Endothelial cell of umbilical vein (primary cell): ENCODE results near the gene OTOGL. TPM values are rescaled to one million over a fixed set of nuclear protein-coding genes. Genes with fewer than 3 reads are reported as not detected.

ENCODE experiments used
- BruUV-seq: library from RNA; stranded (reverse); fragments of 400-500 nt; replicated peaks from 2 replicates; lab custom pipeline; 2021; lab: Mats Ljungman, UMichigan
- CTCF ChIA-PET: fragments of 300-600, 350-600 bp; sonication (Branson Sonifier 250); formaldehyde crosslinking; loops from one replicate; lab custom pipeline; 2021; ENCODE audit warnings: antibody characterized with exemption, inconsistent platforms; lab: Charles Lee
- POLR2A ChIA-PET: fragments of 300-600, 350-600 bp; sonication (Branson Sonifier 250); formaldehyde crosslinking; loops from one replicate; lab custom pipeline; 2021; ENCODE audit warnings: antibody characterized with exemption, inconsistent platforms; lab: Charles Lee
- DNase-seq: peaks from one replicate; pipeline ENCODE4 v3.0.0-alpha.2; 2011; ENCODE audit warnings: low read depth, low spot score
- FAIRE-seq: peaks from 2 replicates; lab custom pipeline; 2011; peaks lifted over from hg19 to GRCh38; lab: Jason Lieb, UNC
- H2AFZ ChIP-seq: 2 replicates; pipeline ENCODE4 v1.6.0; 2012; ENCODE audit warnings: low read depth, low read length, control low read depth, inconsistent platforms
- H3K27ac ChIP-seq: 2 replicates; pipeline ENCODE4 v1.5.1; 2011; ENCODE audit warnings: low read depth, mild to moderate bottlenecking, control low read depth, low read length, moderate library complexity; ENCODE audit not compliant: insufficient read depth
- H3K27me3 ChIP-seq, 2 experiments: 2 replicates each; pipeline versions ENCODE4 v1.6.0 to v1.6.1; 2011; ENCODE audit warnings: low read length in 2 of 2, mixed read lengths in 1 of 2; ENCODE audit not compliant: control insufficient read depth in 2 of 2, insufficient read depth in 2 of 2
- H3K36me3 ChIP-seq, 2 experiments: 2 replicates in 1 of 2; 3 replicates in 1 of 2; pipeline ENCODE4 v1.5.1; 2011; ENCODE audit warnings: low read length in 2 of 2, mild to moderate bottlenecking in 1 of 2, moderate library complexity in 1 of 2; ENCODE audit not compliant: control insufficient read depth in 2 of 2, insufficient read depth in 2 of 2; ENCODE audit errors: extremely low read depth in 1 of 2
- H3K4me1 ChIP-seq: 3 replicates; pipeline ENCODE4 v1.5.1; 2011; ENCODE audit warnings: mild to moderate bottlenecking, low read length; ENCODE audit not compliant: control insufficient read depth, insufficient read depth; ENCODE audit errors: extremely low read depth
- H3K4me2 ChIP-seq: 2 replicates; pipeline ENCODE4 v1.6.1; 2011; ENCODE audit warnings: low read length, control low read depth, mixed read lengths; ENCODE audit not compliant: insufficient read depth
- H3K4me3 ChIP-seq, 3 experiments: fragments of 200-600 bp in 1 of 3; sonication (generic), shearing (Covaris generic) in 1 of 3; replicated peaks in 1 of 3; 2 replicates each; pipeline ENCODE4 v1.5.1; 2011 to 2016; ENCODE audit warnings: control low read depth in 3 of 3, low read length in 3 of 3, mild to moderate bottlenecking in 2 of 3, inconsistent platforms in 1 of 3, low read depth in 1 of 3, moderate library complexity in 1 of 3; ENCODE audit not compliant: insufficient read depth in 1 of 3
- H3K79me2 ChIP-seq: 2 replicates; pipeline ENCODE4 v1.6.0; 2012; ENCODE audit warnings: low read length, inconsistent platforms; ENCODE audit not compliant: control insufficient read depth, insufficient read depth
- H3K9ac ChIP-seq: replicated peaks from 2 replicates; pipeline ENCODE3; 2011; ENCODE audit warnings: low read length, control low read depth; ENCODE audit not compliant: insufficient read depth; ENCODE audit errors: extremely low read depth
- H3K9me1 ChIP-seq: replicated peaks from 3 replicates; pipeline ENCODE4 v1.6.0; 2011; ENCODE audit warnings: mild to moderate bottlenecking, low read length; ENCODE audit not compliant: control insufficient read depth, insufficient read depth; ENCODE audit errors: extremely low read depth
- H3K9me3 ChIP-seq: replicated peaks from 2 replicates; pipeline ENCODE4 v1.5.1; 2012; ENCODE audit warnings: low read length, inconsistent platforms; ENCODE audit not compliant: control insufficient read depth, insufficient read depth
- H4K20me1 ChIP-seq: replicated peaks from 2 replicates; pipeline ENCODE3; 2011; ENCODE audit warnings: mild to moderate bottlenecking, low read length; ENCODE audit not compliant: control insufficient read depth, insufficient read depth; ENCODE audit errors: extremely low read depth
- EZH2 ChIP-seq: IDR thresholded peaks from 2 replicates; pipeline ENCODE4 v1.6.1; 2012; ENCODE audit warnings: borderline replicate concordance, low read depth, mild to moderate bottlenecking, moderate library complexity, low read length, inconsistent platforms; ENCODE audit not compliant: severe bottlenecking
- FOS ChIP-seq: IDR thresholded peaks from 2 replicates; pipeline ENCODE4 v1.6.1; 2011; ENCODE audit warnings: mild to moderate bottlenecking, low read length, moderate library complexity, borderline replicate concordance; ENCODE audit not compliant: insufficient read depth
- GATA2 ChIP-seq: IDR thresholded peaks from 2 replicates; pipeline ENCODE4 v1.7.0; 2011; ENCODE audit warnings: low read depth, mild to moderate bottlenecking, moderate library complexity, mixed read lengths, low read length; ENCODE audit not compliant: insufficient read length, insufficient read depth
- JUN ChIP-seq: IDR thresholded peaks from 2 replicates; pipeline ENCODE4 v1.6.1; 2011; ENCODE audit warnings: borderline replicate concordance, low read depth; ENCODE audit not compliant: insufficient read length, insufficient read depth
- MYC ChIP-seq: IDR thresholded peaks from one replicate; pipeline ENCODE4 v1.6.1; 2011; ENCODE audit warnings: mild to moderate bottlenecking, low read depth, low read length
- POLR2A ChIP-seq: IDR thresholded peaks from 2 replicates; pipeline ENCODE4 v1.6.1; 2012; ENCODE audit warnings: low read depth, mild to moderate bottlenecking, control low read depth, low read length
- POLR2AphosphoS5 ChIP-seq: IDR thresholded peaks from 2 replicates; pipeline ENCODE4 v1.6.1; 2012; ENCODE audit warnings: low read depth, mild to moderate bottlenecking, control low read depth, low read length, moderate library complexity; ENCODE audit not compliant: insufficient read depth
- dilution Hi-C: fragments of 300-500 bp; cut with MboI; formaldehyde crosslinking; loops from one replicate; pipeline ENCODE4 v1.15.0; 2019; ENCODE audit warnings: low sequenced_read_pairs; ENCODE audit not compliant: extremely low pct_ligation_motif_present
- intact Hi-C: fragments of 100-400 bp; cut with micrococcal nuclease; formaldehyde crosslinking; loops from one replicate; pipeline ENCODE4 v1.10.0; 2022
- polyA plus RNA-seq, 4 experiments: library from polyadenylated mRNA; depleted of rRNA in 3 of 4; stranded (reverse) in 3 of 4; unstranded in 1 of 4; fragments of >200 nt; gene quantifications; 2 replicates each; pipeline versions ENCODE4 v1.2.1 to v1.2.3, GENCODE V29; 2011 to 2012; ENCODE audit warnings: missing spikeins in 1 of 4
- total RNA-seq: library from RNA; stranded (reverse); gene quantifications from 2 replicates; pipeline ENCODE4 v1.2.3, GENCODE V29; 2021
- TF ChIP-seq, protein P1 (sequence below): IDR thresholded peaks from 2 replicates; pipeline ENCODE4 v1.6.1; 2011; ENCODE audit not compliant: insufficient read depth, insufficient read length
- TF ChIP-seq, protein P2 (sequence below), 2 donors: IDR thresholded peaks; 1 replicate in 1 of 2; 2 replicates in 1 of 2; pipeline ENCODE4 v1.5.1; 2011; ENCODE audit warnings: low read length in 2 of 2, mild to moderate bottlenecking in 2 of 2, moderate library complexity in 2 of 2, control low read depth in 1 of 2, inconsistent platforms in 1 of 2, low read depth in 1 of 2; ENCODE audit not compliant: insufficient read depth in 1 of 2; ENCODE audit errors: extremely low read depth in 1 of 2

OTOGL gene
- total and polyA plus RNA-seq, 2 donors (not counting 3 experiments of a cell fraction or from before 2014, with no cell fraction given): 1.4 to 2.0 TPM

DNA sequence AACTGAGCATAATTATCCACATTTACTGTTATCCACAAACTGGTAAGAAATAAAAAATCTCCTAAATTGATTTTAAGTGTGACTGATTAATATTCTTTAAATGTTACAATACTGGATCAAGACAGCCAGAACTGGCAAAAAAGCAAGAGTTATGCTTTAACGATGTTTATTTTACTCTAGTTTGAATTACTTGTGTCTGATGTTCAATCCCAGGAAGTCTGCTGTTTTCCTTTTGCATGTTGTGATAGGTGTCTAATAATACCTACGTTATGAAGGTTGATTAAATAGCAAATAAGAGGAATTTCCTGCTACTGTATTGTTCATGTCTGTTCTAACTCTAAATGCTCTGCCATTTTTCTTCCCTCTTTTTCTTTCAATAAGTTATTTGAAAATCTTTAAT lies 34.4 kb upstream of the OTOGL start:
- Histone ChIP-seq H3K9ac (no peak overlapping the region), H3K36me3 (no peaks in the 10 kb centered on the region), H3K9me3 (no peaks in the 10 kb centered on the region), H3K4me2 (peak overlapping the region; percentile 38), H3K79me2 (no peaks in the 10 kb centered on the region), H3K27me3 (peaks cover 0 to 5% of the 10 kb centered on the region in 2 experiments), H3K4me1 (peaks cover 11% of the 10 kb centered on the region), H4K20me1 (no peaks in the 10 kb centered on the region), H2AFZ (no peak overlapping the region), H3K27ac (no peak overlapping the region), H3K4me3 (no peak overlapping the region), H3K9me1 (no peaks in the 10 kb centered on the region)
- peak; percentile 87 for FAIRE-seq
- CTCF ChIA-PET: interaction anchor here (1.1 kb wide), 1 partner anchor 34 kb away, joined by 3 read pairs; the partner anchor contains the start of gene OTOGL
- peak; percentile 72 for DNase-seq
- intact Hi-C loops: loop anchor here (1.0 kb wide), 1 partner anchor 8 kb away; no protein-coding TSS in a partner anchor
- POLR2A ChIA-PET: no interaction called here
- TF ChIP-seq FOS: no peak
- TF ChIP-seq, protein P1, sequence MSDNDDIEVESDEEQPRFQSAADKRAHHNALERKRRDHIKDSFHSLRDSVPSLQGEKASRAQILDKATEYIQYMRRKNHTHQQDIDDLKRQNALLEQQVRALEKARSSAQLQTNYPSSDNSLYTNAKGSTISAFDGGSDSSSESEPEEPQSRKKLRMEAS: no peak
- no peak for TF ChIP-seq JUN
- no peak for TF ChIP-seq EZH2
- TF ChIP-seq POLR2AphosphoS5: no peak
- no peak for TF ChIP-seq MYC
- TF ChIP-seq POLR2A: no peak
- TF ChIP-seq, protein P2, sequence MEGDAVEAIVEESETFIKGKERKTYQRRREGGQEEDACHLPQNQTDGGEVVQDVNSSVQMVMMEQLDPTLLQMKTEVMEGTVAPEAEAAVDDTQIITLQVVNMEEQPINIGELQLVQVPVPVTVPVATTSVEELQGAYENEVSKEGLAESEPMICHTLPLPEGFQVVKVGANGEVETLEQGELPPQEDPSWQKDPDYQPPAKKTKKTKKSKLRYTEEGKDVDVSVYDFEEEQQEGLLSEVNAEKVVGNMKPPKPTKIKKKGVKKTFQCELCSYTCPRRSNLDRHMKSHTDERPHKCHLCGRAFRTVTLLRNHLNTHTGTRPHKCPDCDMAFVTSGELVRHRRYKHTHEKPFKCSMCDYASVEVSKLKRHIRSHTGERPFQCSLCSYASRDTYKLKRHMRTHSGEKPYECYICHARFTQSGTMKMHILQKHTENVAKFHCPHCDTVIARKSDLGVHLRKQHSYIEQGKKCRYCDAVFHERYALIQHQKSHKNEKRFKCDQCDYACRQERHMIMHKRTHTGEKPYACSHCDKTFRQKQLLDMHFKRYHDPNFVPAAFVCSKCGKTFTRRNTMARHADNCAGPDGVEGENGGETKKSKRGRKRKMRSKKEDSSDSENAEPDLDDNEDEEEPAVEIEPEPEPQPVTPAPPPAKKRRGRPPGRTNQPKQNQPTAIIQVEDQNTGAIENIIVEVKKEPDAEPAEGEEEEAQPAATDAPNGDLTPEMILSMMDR (IDR thresholded peaks at IDR 0.05; ENCODE audit: extremely low read depth in 1 of 2, insufficient read depth in 1 of 2, low read depth in 1 of 2, low read length in 2 of 2): no peak
- TF ChIP-seq GATA2: no peak
- dilution Hi-C loops: no loop called here
- no TSS peak for BruUV-seq
